Nephron progenitor cell (in vitro differentiated cells): ENCODE results near the gene PSMA7.

Experiments used
- DNase-seq: peaks from one replicate; pipeline ENCODE4 v3.0.0; 2021
- H3K27ac Mint-ChIP-seq: 2 replicates; pipeline ENCODE4 v1.8.0; 2021; ENCODE audit warnings: mild to moderate bottlenecking, moderate library complexity, mixed read lengths
- H3K27me3 Mint-ChIP-seq: 2 replicates; pipeline ENCODE4 v1.8.0; 2021; ENCODE audit warnings: mild to moderate bottlenecking, low read depth, mixed read lengths; ENCODE audit not compliant: poor library complexity
- H3K36me3 Mint-ChIP-seq: 2 replicates; pipeline ENCODE4 v1.8.0; 2021; ENCODE audit warnings: low read depth, mixed read lengths
- H3K4me1 Mint-ChIP-seq: 2 replicates; pipeline ENCODE4 v1.8.0; 2021; ENCODE audit warnings: mixed read lengths
- H3K4me3 Mint-ChIP-seq: 2 replicates; pipeline ENCODE4 v1.8.0; 2021; ENCODE audit warnings: mild to moderate bottlenecking, moderate library complexity, mixed read lengths
- H3K9me3 Mint-ChIP-seq: 2 replicates; pipeline ENCODE4 v1.8.0; 2021; ENCODE audit warnings: mild to moderate bottlenecking, moderate library complexity, mixed read lengths
- TF ChIP-seq, protein P1 (sequence below): fragments of 200-600 bp; sonication (generic); IDR thresholded peaks from 2 replicates; pipeline ENCODE4 v1.5.0; 2021; ENCODE audit warnings: antibody characterized with exemption

The PSMA7 gene

DNA sequence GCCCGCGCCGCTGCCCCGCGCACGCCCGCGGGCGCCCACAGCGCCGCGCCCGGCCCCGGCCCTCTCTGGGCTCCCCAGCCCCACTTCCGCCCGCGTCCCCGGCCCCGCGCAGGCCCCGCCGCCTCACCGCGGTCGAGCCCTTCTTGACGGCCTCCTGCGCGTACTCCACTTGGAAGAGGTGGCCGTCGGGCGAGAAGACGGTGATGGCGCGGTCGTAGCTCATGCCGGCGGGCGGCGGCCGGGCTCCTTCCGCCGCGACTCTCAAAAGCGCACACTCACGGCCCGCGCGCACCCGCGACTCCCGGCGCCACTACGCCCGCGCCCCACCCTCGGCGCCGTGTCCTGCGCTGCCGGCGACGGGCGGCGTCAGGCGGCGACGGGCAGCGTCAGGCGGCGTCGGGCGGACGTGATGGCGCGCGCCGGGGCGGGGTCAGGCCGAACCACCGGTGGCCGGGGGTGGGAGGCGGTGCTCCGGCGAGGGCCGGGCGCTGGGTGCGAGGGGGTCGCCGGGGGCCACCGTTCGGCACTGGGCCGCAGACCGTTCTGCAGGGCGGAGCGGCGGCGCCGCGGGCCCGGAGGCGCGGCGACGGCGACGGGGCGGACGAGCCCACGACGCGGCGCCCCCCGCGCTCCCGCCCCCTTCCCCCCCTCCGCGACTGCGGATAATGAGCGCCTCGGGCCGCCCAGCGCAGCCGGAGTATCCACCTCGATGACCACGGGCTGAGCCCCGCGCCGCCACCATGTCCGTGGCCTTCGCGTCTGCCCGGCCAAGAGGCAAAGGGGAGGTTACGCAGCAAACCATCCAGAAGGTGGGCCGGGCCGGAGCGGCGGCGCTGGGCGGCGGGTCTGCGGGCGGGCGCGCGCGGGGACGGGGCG, at the start of gene PSMA7, which contains the start of gene SS18L1:
Gene PSMA7, minus strand, starts transcription at position 314 of the 876 bp plus-strand sequence. Its CDS starts 91 bp downstream, at position 223.
Gene SS18L1, plus strand, starts transcription at position 689 of the 876 bp plus-strand sequence. Its CDS starts 52 bp downstream, at position 741.
- Mint-ChIP-seq H3K27ac (peak within 1 kb of the TSS; percentile 96), H3K4me1 (peaks cover 43% of the 10 kb centered on the region), H3K9me3 (no peaks in the 10 kb centered on the region), H3K27me3 (peaks cover 2% of the 10 kb centered on the region), H3K4me3 (peak within 1 kb of the TSS; percentile 90), H3K36me3 (peaks cover 38% of the 10 kb centered on the region)
- TF ChIP-seq, protein P1, sequence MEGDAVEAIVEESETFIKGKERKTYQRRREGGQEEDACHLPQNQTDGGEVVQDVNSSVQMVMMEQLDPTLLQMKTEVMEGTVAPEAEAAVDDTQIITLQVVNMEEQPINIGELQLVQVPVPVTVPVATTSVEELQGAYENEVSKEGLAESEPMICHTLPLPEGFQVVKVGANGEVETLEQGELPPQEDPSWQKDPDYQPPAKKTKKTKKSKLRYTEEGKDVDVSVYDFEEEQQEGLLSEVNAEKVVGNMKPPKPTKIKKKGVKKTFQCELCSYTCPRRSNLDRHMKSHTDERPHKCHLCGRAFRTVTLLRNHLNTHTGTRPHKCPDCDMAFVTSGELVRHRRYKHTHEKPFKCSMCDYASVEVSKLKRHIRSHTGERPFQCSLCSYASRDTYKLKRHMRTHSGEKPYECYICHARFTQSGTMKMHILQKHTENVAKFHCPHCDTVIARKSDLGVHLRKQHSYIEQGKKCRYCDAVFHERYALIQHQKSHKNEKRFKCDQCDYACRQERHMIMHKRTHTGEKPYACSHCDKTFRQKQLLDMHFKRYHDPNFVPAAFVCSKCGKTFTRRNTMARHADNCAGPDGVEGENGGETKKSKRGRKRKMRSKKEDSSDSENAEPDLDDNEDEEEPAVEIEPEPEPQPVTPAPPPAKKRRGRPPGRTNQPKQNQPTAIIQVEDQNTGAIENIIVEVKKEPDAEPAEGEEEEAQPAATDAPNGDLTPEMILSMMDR, result no peak
- peak; percentile 86 for DNase-seq

DNA sequence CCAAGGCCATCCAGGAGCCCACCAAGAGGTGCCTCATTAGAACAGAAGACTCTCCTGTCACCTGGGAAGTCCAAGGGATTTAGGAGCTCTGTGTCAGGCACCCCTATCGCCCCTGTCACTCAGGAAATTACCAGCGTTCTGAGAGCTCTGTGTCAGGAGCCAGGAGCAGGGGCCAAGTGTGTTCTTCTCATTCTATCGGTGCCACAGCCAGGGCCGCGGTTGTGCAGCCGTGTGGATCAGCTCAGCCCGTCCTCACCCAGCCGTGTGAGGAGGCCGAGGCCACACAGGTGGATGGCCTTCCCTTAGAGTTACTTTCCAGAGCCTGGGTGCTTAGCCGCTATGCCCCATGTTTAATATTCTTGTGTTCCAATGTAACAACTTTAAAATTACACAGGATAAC, 49.4 kb upstream of the PSMA7 start:
- H3K4me1 Mint-ChIP-seq, result peaks cover 5% of the 10 kb centered on the region
- DNase-seq, result no peak
- TF ChIP-seq, protein P1, result no peak
- H3K36me3 Mint-ChIP-seq, result peaks cover 14% of the 10 kb centered on the region
- H3K27me3 Mint-ChIP-seq, result no peaks in the 10 kb centered on the region
- no peaks in the 10 kb centered on the region for H3K9me3 Mint-ChIP-seq
- H3K4me3 Mint-ChIP-seq, result no peak overlapping the region
- H3K27ac Mint-ChIP-seq, result no peak overlapping the region

DNA sequence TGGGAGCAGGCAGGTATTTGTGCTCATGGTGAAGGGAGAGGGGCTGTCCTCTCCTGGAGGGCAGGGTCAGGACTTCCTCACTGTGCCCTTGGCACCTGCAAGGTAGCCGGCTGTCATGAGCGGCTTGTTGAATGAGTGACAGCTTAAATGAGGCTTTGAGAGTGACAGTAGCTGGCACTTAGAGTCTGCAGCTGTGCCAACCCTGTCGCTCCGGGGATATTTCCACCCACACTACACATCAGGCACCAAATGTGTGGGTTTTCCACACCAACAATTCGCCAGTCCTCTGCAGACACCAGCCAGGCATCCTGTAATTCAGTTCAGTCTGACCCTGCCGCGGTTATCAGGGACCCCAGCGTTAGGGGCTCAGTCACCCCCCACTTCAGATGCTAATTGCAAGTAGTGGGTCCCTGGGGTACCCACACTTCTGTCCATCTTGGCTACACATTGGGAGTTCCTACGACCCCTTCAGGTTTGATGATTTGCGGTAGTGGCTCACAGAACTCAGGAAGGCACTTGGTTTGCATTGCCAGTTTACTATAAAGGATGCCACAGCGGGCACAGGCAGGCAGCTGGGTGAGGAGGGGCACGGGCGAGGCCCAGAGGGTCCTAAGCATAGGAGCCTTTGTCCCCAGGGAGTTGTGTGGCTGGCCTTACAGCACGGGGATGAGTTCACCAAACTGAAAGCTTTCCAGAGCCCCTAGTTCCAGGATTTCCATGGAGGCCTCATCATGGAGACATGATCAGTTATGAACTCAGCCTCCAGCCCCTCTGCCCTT, 48.8 kb upstream of the PSMA7 start:
- DNase-seq, result no peak
- TF ChIP-seq, protein P1, result no peak
- Mint-ChIP-seq H3K27me3 (no peaks in the 10 kb centered on the region), H3K27ac (no peak overlapping the region), H3K9me3 (no peaks in the 10 kb centered on the region), H3K4me3 (no peak overlapping the region), H3K4me1 (peaks cover 5% of the 10 kb centered on the region), H3K36me3 (peaks cover 14% of the 10 kb centered on the region)

DNA sequence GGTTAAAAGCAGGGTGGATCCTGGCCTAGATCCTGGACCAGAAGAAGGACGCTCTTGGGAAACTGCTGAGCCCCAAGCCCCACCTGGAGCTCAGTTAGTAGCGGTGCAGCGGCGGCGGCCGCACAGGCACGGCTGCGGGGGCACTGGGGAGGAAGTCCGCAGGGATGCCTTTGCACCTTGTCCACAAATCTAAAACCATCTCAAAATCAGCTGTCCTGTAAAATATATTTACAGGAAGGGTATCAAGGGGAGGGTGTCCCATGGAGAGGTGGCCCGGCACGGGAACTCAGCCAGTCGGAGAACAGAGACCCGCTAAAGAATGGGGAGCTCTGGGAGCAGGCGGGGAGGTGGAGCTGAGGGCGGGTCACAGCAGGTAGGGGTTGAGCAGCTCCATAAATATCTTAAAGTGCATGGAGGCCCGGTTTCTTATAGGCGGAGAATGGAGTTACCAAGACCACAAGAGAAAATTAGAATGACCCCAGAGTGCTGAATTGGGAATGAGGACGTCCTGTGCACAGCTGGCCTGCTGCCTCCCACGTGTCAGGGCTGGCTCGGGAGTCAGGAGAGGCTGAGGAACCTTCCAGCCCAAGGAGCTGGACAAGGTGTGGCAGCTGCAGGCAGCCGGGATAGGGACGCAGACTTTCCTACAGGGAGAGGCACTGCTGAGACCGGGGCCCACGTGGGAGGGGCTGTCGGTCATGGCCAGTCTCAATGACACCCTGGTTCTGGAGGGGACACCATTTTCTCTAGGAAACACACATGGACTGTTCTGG, 47.6 kb upstream of the PSMA7 start:
- H3K9me3 Mint-ChIP-seq, result no peaks in the 10 kb centered on the region
- H3K27ac Mint-ChIP-seq, result peak overlapping the region; percentile 17
- H3K36me3 Mint-ChIP-seq, result peaks cover 13% of the 10 kb centered on the region
- H3K4me3 Mint-ChIP-seq, result no peak overlapping the region
- H3K4me1 Mint-ChIP-seq, result peaks cover 9% of the 10 kb centered on the region
- DNase-seq, result no peak
- TF ChIP-seq, protein P1, result no peak
- no peaks in the 10 kb centered on the region for H3K27me3 Mint-ChIP-seq

DNA sequence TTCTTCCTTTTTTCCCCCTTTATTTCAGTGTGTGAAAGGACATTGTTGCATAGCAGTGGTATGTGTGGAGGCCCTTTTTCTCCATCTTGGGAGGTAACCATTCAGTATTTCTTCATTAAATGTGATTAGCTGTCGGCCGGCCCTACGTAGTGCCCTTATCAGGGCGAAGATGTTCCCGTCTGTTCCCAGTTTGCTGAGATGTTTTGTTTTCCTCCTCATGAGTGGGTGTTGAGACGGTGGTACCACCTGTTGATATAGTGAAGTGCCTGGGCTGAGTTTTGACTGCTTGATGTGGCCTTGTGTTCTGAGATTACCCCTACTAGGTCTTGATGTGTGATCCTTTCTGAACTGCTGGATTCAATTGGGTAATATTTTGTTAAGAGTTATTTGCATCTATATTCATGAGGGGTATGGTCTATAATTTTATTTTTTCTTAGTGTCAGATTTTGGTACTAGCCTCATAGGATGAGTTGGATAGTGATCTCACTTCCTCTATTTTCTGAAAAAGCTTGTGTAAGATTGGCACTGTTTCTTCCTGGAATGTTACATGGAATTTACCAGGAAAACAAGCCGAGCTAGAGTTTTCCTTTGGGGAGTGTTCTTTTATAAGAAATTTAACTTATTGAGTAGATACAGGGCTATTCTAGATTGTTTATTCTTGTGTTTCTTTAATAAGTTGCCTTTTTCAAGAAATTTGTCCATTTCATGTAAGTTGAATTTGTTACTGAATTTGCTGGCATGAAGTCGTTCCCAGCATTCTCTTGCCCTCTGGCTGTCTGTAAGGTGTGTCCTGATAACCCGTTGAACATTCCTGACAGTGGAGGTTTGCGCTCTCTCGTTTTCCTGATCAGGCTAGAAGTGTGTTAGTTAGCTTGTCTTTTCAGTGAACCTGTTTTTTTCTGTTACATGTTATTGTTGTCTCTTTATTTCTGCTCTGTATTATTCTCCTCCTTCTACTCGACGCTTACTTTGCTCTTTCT, 44.0 kb upstream of the PSMA7 start:
- Mint-ChIP-seq H3K9me3 (no peaks in the 10 kb centered on the region), H3K4me1 (peaks cover 19% of the 10 kb centered on the region), H3K36me3 (peaks cover 7% of the 10 kb centered on the region), H3K27me3 (peaks cover 2% of the 10 kb centered on the region), H3K4me3 (no peak overlapping the region), H3K27ac (peak overlapping the region; percentile 33)
- TF ChIP-seq, protein P1, result no peak
- no peak for DNase-seq
